Stimulated activated CD8-positive, alpha-beta memory T cell treated with anti-CD3 and anti-CD28 coated beads, Interleukin-12 subunit alpha, Interleukin-12 subunit beta, amount 100 ng/mL, for 4 hours (primary cell): Measurements from ENCODE around the gene PUM1.
"Not testable (repeated sequence)": the region's sequence is repeated elsewhere in the genome, so short reads cannot be mapped to it uniquely, and the experiment has no call there.

ENCODE experiments used
- DNase-seq: peaks from one replicate; pipeline ENCODE4 v3.0.0-alpha.2; 2020; ENCODE audit warnings: low read depth

PUM1 gene

GRCh38 chr1:30995990-30996612, 69.4 kb downstream of the PUM1 start:
- DNase-seq: no peak

DNA sequence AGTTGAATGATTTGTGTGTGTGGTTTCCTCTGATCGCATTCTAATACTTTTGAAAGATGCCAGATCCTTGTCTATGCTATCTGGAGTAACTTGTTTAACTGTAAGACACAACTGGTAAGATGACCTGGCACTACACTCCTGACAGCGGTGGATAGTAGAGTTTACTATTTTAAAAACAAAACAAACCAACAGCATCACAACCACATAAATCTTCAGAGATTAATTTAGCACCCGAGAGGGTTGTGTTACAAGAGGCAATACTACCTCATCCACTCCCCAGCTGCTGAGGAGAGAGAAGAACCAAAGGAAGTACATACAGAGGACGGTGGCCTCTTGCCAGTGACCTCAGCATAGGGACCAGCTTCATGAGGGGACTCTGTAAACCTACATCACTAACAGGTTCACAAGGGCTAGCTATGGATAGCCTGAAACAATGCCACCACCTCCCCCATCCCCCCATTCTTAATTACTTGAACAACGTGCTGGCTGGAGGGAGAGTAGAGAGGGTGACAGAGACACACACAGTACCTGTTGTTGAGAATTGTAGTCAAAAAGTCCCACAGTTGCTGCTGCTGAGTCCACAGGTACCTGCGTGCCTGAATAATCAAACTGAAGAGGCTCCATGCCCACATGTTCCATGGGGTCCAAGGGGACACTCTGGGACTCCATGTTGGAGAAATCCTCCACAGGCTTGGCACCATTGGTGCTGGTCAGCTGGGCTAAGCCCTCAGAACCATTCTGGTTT, 73.5 kb downstream of the PUM1 start:
- no peak for DNase-seq

DNA sequence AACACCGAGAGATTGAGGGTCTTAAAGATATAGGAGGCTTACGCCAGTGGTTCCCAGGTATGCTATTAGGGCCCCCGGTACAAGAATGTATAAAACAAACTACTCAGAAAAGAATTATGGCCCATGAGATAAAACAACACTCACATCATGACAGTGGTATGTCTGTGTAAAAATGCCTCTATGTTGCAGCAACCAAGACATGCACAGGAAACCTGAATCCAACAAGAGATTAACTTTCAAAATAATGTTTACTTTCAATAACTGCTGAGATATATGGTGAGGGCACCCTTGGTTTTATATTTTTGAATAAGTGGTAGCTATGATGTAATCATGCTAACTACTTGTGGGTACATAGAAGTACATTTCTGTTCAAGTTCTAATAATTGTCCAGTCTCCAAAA, 74.9 kb downstream of the PUM1 start:
- no peak for DNase-seq

GRCh38 chr1:30988045-30988444, 77.5 kb downstream of the PUM1 start:
- DNase-seq: no peak

DNA sequence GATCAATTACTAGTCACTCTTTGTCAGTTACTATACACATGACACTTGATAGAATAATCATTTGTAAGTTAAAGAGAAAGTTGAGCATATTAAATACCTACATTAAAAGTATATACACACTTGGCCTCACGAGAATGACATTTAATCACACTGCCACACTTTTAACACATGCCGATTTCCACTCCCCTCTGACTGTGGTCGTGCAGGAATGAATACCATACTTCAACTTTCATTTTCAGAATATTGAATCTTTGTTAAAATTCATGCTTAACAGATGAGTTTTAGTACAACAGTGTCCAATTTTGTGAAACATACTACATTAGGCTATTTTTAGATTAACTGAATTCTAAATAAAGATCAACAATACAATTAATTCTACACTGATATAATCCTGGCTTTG, 78.8 kb downstream of the PUM1 start:
- no peak for DNase-seq

DNA sequence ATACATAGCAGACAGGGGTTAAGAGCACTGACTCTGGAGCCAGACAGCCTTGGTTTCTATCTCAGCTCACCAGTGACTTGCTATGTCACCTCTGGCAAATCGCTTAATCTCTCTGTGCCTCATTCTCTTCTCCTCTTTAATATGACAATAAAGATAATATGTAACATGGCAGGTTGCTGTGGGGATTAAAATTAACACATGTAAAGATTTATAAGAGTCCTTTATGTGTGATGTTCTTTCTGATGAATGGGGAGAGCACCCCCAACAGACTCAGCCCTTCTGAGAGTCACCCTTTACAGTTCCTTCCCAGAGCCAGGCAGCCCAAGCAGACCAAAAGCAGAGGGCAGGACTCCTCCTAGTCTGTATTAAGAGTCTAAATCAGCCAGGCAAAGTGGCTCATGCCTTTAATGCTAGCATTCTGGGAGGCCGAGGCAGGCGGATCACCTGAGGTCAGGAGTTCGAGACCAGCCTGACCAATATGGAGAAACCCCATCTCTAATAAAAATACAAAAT, 80.5 kb downstream of the PUM1 start:
- DNase-seq: no peak

- no peak for DNase-seq
These were observed 81.2 kb downstream of the PUM1 start for GRCh38 chr1:30984165-30984889.

DNA sequence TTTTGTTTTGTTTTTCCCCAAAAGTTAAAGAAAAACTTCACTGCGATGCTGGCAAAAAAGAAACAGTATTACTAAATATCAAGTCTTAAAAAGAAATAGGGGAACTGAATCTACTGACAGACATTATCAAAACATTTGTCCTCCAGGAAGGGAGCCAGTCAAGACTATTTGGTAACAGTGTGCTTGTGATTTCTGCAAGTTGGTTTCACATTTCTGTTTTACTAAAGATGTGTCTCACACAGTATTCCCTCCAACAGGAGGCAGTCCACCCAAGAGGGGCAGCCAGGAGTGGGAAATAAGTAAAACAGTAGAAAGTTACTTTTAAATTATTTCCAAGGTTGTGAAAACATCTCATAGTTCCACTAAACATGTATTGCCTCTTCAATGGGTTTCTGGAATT, 82.6 kb downstream of the PUM1 start:
- no peak for DNase-seq

DNA sequence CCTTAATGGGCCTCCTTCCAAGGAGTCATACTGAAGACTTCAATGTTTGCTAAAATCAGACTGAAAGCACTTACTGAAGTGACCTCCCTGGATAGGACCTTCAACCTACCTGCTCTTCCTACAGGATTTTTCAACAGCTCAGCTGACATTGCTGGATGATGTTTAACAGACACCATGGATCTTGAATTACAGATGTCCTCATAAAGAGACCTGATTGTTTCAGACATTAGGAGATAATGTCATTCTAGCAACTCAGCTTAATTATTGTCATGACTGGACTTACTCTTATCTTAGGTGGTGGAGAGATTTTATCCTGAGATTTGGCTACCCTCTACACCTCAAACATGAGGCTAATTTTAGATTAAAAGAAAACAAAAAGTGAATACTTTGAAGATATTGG, 83.1 kb downstream of the PUM1 start:
- DNase-seq: no peak

DNA sequence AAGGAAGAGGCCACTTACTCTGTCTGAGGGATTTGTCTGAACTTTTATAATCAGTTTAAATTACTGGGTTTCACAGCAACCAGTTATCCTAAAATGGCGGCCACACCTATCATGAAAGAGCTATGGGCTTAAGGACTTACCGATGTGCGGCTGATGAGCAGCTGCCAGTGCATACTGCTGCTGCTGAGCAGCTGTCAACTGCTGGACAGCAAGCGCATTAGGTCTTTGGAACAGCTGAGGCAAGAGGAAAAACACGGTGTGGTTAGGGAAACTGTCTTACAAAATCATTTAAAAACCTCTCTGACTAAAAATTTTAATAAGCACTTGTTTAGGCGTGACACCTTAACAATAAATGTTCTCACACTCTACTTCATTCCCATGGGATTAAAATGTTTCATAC, 84.3 kb downstream of the PUM1 start:
- DNase-seq: no peak

- no peak for DNase-seq
These were observed 88.0 kb downstream of the PUM1 start for GRCh38 chr1:30977511-30977910.

GRCh38 chr1:30977105-30977504, 88.4 kb downstream of the PUM1 start:
- no peak for DNase-seq

- no peak for DNase-seq
These were observed 89.4 kb downstream of the PUM1 start for GRCh38 chr1:30976143-30976542.

GRCh38 chr1:30975217-30975616, 90.3 kb downstream of the PUM1 start:
- no peak for DNase-seq

GRCh38 chr1:30974536-30974935, 91.0 kb downstream of the PUM1 start:
- no peak for DNase-seq

DNA sequence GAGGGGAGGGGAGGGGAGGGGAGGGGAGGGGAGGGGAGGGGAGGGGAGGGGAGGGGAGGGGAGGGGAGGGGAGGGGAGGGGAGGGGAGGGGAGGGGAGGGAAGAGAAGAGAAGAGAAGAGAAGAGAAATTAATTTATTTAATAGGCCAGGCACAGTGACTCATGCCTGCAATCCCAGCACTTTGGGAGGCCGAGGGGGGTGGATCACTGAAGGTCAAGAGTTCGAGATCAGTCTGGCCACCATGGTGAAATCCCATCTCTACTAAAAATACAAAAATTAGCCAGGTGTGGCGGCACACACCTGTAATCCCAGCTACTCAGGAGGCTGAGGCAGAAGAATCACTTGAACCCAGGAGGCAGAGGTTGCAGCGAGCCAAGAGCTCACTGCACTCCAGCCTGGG, 93.2 kb downstream of the PUM1 start:
- not testable (repeated sequence) for DNase-seq

DNA sequence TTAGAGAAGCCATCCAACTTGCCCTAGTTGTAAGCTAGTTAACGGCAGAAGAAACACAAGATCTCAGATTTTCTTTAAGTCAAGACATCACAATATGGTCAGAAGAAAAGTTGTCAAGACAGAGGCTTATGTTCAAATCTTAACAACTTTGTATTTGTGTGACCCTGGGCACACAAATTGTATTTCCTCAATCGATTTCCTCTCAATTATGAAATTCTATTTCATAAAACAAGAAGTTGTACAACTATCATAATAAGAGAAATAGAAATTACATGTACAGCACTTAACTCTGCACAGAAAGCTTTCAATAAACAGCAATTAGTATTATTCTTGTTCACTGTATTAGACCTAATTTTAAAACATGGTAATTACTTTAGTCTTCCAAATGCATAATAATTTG, 94.0 kb downstream of the PUM1 start:
- no peak for DNase-seq

DNA sequence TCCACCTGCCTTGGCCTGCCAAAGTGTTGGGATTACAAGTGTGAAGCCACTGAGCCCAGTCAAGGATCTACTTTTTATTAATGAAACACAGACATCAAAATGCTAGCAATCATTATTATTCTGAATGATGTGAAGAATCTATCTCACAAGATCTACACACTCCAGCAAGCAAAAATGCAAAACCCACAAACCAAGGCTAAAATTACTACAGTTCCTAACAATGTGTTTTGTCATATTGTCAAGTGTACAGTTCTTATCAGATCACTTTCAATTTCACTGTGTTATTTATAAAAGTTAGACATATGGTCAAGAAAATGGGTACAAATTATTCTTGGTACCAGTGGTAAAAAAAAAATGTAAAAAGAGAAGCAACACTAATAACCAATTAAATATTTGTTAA, 95.6 kb downstream of the PUM1 start:
- no peak for DNase-seq

DNA sequence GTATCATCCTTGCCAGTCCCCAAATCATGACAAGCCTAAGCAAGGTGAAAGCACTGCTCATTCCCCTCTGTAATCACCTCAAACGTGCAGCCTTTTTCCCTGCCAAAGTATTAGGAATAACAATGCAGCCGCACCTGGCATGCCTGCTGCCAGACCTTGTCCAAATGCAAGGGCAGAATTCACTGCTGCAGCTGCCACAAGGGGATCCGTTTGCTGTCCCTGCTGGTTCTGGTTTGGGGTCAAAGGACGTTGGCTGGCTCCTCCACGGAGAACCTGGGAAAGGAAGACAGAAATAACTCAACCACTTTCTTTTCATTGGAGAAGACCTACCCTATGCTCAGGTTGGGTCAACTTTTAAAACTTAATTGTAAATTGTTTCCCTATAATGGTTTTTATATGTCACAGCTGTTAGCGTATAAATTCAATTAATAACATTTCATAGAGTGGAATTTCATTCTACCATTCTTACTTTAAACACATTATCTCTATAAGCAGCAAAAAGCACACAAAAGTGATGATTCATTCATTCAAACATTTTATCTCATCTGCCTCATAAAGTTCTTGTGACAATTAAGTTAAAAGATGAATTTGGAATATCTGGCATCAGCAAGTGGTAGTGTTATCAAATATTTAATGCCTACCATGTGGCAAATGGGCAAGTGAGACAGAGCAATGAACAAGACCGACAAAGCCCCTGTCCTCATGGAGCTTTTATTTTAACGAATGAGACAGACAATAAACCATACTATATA, 97.1 kb downstream of the PUM1 start:
- DNase-seq: no peak

- DNase-seq: no peak
These were observed 98.7 kb downstream of the PUM1 start for GRCh38 chr1:30966690-30967369.

DNA sequence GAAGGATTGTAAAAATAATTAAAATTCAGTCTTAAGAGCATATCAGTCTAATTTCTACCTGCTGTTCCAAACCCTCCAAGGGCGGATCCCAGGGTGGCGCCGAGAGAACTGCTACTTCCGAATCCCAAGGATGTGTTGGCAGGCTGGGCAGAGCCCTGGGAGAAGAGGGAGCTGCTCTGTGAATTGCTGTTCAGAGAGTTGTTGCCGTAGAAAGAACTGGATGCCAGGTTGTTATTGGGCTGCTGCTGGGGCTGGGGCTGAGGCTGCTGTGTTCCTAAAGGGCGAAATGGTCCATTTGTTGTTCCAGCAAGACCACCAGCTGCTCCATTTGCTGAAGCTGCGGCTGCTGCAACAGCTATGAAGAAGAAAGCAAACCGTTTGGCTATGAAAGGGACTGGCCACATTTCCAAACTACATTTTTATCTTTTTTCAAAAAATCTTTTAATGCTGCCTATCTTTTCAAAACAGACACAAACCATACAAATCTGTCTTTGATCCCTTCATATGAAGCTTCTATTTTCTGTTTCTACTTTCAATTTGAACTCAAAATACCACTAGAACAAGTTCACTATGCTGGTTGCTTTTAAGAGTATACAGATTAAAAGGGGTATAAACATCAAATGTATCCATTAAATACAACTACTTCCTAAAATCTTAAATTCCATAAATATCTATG, 99.5 kb downstream of the PUM1 start:
- DNase-seq: no peak
